Activated CD4-positive, alpha-beta T cell treated with anti-CD3 and anti-CD28 coated beads, Interleukin-2, Interleukin-4, amounts not matched to agents 100 ng/mL and 50 ng/mL, durations not matched to agents 16 hours and 8 hours (primary cell): Measurements from ENCODE around the gene WASF2.
A peak's percentile ranks its signal among the peaks of the same experiment; 100 is the strongest.
"Not testable (repeated sequence)": the region's sequence is repeated elsewhere in the genome, so short reads cannot be mapped to it uniquely, and the experiment has no call there.

ENCODE experiments used
- DNase-seq: peaks from one replicate; pipeline ENCODE4 v3.0.0-alpha.2; 2020; ENCODE audit warnings: low spot score

WASF2 gene

DNA sequence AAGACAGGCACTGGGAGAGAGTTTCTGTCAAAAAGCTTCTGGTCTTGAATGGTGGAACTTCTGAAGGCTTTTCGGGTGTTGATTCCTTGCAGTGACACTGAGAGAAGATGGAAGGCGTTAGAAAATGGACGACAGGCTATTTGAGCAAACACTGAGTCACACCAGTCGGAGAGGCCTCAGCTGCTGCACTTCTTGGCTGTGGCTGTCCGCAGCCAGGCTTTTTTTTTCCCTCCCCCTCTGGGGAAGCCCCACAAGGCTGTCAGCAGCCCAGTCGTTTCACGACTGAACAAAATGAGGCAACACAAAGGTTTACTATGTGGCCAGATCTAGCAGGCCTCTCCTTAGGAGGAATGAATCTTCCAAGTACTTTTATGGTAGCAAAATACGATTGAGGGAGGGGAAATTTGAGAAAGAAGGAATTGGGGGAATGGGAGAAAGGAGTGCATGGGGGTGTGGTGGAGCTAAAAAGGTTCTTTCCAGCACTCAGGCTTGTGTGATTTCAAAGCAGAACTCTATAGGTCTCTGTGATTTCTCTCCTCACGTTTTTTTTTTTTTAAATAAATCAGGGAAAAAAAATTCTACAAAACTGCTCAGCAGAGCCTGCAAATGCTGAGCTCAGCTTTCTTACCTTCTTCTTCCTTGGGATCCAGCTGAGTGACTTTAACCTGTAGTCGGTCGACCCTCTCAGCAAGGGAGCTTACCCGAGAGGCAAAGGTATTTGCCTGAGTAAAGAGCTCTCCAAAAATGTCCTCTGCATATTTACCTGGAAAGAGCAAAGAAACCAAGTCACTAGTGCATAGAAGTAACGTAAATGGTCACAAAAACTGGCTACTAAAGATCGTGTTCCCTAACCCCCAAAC, 71.4 kb downstream of the WASF2 start:
- peak; percentile 90 for DNase-seq

- no peak for DNase-seq
These were observed 72.3 kb downstream of the WASF2 start for GRCh38 chr1:27417713-27418112.

DNA sequence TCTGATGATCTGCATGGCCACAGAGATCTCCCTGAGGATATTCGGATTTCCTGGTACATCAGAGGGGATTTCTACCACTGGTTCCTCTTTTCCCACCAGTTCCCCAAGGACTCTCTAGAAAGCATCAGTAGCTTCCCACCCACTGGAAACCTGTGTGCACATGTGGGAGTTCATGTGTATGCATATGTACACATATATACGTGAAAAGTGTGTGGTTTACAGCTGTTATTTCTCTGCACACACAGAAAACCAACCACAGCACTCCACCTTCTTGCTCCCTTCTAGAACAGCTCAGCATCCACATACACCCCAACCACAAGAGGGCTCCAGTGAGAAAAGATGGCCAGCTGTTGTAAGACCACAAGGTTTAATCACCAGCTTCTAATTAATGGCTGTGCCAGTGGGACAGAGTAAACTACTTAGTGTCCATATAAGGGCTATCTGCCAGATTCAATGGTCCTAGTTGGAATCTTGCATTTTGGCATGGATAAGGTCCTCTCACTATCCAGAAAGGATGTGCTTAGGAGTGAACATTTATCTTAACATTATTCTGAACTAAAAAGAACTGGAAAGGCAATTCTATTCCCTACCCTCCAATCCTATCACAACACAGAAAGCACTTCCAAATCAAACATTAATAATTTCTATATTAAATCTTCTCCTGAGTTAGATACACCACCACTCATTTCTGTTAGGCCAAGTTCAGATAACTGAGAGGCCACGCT, 73.4 kb downstream of the WASF2 start:
- DNase-seq: peak; percentile 82

DNA sequence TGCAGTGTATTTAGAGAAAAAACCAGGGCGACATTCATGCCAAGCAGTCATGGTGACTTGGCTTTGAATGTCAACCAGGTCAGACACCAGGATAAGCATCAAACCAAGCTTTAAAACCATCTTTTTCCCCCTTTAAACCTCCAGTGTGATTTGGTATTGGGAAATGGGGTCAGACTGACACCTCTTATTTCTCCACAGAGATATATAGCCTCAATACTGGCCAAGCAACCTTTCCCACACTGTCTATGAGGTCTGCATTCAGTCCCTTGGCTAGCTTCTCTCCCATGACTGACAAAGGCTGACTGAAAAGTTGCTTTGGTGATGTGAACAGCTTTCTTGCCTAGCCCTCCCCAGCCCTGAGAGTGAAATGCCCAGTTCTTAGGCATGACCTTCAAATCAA, 75.9 kb downstream of the WASF2 start:
- DNase-seq: no peak

- no peak for DNase-seq
These were observed 77.0 kb downstream of the WASF2 start for GRCh38 chr1:27413004-27413403.

- DNase-seq: no peak
These were observed 77.5 kb downstream of the WASF2 start for GRCh38 chr1:27412502-27412901.

DNA sequence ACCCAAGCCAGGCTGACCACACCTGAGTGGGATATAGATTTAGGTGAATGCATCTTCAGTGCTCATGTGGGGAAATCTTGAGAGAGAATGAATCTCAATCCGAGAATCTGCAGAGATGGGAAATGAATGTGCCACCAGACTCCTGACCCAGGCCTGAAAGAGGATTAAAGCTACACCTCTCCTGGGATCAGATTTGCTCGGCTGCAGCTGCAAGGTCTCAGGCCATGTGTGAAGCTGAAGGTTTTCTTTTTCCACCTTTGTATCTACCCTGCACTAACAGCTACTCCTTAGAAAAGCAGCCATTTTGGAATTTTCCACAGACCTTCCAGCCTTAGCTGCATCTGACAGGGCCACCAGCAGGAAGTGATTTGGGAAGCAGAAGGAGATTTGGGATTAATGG, 79.3 kb downstream of the WASF2 start:
- no peak for DNase-seq

DNA sequence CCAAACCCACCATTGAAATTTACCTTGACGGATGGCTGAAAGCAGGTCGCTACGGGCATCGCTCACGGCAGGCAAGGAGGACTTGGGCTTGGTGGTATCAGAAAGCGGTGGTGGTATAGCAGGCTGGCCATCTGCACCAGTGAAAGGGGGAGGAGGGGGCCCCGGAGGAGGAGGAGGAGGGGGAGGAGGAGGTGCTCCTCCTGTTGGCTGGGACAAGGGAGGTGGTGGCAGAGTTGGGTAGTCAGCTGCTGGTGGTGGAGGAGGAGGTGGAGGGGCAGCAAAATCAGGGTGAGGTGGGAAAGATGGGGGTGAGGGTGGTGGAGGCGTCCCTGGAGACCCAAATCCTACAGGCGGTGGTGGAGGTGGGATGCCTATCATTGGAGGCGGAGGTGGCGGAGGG, 80.3 kb downstream of the WASF2 start:
- no peak for DNase-seq

GRCh38 chr1:27408151-27408550, 81.8 kb downstream of the WASF2 start:
- no peak for DNase-seq

- DNase-seq: not testable (repeated sequence)
These were observed 83.2 kb downstream of the WASF2 start for GRCh38 chr1:27406791-27407190.

DNA sequence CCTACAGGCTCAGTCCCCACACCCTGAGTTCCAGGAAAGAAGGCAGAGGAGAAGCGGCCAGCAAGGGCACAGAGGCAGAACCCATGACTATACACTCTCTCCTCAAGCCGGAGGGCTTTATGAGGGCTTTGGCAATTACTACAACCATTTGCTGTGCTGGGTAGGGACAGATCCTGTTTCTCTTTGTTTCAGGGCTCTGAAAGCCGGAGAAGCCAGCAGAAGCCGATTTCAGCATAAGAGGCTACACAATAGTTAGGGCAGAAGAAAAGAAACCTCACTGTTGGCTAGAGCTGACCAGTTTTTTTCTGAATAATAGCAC, 83.6 kb downstream of the WASF2 start:
- no peak for DNase-seq

DNA sequence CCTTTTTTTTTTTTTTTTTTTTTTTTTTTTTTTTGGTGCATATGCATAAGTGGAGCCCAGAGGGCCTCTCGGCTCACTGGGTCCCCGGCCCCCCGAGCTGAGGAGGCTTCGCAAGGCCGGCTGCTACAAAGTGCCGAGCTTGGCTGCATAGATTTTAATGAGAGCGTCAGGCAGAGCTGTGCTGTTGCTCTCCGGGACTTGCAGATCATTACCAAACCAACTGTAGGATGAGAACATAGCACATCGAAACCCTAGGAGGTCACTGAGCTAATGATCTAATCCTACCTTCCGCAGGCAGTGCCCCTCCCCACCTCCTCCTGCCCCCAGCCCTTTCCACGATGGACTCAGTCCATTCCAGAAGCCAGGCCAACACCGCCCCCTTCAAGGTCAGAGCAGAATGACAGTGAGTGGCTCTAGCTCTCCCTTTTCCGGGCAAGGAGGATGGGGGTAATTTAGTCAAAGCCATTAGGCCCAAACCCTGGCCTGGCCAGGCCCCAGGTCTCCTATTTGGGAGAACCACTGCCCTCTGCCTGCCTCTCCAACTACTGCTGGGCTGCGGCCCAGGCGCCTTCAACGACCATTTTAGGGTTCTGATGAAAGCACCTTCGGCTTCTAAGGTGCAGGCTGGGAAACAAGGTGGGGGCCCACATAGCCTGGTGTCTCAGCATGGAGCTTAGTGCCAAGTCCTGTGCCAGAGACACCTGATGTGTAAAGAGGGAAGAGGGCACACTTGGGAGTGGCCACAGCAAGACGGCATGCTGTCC, 84.2 kb downstream of the WASF2 start:
- DNase-seq: not testable (repeated sequence)

DNA sequence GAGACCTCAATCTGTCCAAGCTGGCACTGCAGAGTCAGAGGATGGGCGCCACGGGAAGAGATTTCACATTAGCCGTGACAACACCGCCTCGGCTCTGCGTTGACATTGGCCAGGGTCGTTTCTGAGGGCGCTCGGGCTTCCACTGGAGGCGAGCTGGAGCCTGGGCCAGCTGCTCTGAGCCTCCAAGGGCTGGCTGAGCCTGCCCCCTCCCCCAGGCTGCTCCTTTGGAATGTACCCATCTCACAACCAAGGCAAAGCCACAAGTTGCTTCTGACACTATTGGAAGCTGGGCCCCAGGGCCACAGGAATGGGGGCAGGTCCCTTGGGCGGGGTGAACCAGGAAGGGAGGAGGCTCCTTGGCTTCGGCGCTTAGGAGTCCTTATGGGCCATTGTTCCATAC, 84.9 kb downstream of the WASF2 start:
- no peak for DNase-seq

DNA sequence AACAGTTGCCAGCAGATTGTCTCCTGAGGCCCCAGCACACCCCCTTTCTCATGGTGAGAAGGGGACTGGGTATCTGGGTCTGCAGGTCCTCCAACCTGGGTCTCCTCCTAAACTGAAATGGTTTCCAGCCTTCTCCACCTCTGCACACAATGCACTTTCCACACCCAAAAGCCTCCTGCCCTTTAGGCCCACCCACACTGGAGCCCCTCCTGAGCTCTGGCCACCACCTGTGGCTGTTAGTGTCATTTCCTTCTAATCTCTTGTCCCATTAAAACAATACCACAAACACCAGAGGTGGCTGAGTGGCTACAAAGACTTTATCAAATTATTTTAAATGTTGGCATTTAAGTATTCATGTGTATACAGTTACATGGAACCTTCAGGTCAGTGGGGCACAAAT, 86.0 kb downstream of the WASF2 start:
- no peak for DNase-seq

DNA sequence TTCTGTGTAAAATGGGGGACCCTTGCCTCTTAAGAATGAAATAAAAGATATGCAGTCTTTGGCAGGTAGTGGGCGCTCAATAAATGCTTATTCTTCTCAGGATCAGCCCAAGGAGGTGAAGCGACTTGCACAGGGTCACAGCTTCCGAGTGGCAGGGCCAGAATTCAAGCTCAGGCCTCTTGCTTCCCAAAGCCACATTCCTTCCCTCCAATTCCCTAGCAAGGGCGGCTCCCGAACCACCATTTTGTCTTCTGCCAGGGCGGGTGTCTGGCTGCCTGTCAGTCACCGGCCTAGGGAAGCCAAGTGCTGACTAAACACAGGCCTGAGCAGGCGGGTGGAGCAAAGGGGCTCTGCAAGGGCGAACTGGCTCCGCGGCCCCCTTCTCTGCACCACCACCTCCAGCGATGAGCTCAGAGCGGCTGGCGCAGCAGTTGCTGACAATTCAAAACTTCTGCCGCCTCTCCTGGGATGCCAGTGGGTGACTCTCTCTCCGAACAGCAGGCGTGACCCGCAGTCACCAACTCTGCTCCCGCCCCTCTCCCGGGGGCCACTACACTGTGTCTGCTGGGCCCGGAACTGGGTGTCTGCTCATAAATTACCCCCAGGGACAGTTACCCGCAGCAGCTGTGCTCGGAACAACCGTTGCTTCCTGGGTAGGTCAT, 86.8 kb downstream of the WASF2 start:
- DNase-seq: peak; percentile 14

DNA sequence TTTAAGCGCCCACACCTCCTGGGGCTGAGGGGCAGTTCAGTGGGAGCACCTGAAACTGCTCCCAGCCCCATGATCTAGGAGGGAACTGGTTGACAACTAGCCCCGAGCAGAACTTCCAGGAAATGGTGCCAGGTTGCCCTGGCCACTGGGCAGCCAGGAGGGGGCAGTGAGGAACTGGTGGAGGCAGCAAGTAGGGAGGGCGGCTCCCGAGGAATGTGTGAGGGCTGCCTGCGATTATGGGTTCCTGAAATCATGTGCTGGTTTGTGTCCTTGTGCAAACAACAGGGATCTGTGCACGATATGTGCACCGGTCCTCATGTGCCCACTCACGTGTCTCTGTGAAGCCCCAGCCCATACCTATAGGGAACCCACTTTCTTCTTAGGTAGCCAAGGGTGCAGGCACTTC, 87.6 kb downstream of the WASF2 start:
- DNase-seq: no peak

- no peak for DNase-seq
These were observed 89.0 kb downstream of the WASF2 start for GRCh38 chr1:27400963-27401341.

DNA sequence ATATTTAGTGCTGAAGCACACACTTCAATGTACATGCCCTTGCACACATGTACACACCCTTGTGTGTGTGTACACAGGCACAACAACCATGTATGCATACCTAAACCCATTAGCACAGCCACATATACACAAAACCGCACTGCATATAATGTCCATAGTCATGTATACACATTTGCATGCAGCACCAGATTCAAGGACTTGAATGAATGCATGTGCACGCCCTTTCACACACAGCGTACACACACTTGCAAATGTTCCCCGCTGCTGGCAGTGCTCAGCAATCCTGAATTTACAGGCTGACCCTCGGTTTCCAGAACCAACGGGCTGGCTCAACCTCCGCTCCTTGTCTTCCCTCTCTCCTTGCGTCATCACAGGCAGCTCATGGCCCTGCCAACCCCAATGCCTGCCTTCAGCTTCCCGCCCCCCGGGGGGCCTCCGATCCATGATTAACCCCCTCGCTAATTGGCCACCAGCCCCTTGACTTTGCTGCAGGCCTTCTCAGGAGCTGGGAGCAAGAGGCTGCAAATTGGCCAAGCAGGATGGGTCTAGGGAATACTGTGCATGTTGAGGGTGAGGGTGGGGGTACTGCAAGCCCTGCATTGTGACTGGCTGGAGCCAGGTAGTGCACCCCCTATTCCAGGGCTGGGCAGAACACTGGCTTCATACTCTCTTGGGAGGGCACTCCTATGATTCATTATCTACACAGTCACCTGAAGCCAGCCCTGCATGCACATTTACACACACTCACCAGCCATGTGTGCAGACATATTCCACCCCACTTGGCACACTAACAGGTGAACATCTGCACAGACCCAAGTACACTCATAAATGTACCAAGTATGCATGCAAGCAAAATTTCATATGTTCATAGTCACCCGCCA, 89.6 kb downstream of the WASF2 start:
- DNase-seq: no peak

DNA sequence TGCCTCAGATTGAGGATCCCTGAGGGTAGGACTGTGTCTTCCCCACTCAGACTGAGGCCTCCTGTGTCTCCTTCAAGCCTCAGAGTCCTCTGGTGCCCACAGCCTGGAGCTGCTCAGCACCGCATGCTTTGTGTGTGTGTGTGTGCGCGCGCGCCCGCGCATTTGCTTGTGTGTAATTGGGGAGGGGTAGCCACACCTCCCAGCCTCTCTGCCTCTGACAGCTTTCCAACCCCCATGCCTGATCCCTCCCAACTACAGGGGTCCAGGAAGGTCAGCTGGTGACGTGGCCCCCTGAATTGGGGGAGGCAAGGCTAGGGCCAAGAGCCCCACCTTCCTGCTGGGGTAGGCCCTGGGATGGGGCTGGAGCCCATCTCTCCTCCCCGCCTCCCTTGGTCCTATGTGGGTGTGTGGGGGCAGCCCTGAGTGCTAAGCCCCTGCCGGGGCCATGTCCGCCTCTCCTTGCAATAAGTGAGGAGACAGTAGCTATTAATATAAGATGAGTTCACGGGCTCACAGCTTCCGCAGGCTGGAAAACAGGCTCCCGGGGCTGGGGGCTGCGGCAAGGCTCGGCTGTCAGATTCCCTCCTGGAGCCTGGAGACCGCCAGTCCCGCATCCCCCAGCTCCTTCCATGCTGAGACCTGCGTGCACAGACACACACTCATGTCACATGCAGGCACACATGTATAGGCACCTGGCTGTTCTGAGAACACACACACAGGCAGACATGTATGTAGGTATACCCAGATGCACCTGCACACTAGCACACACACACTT, 90.5 kb downstream of the WASF2 start:
- DNase-seq: no peak

- DNase-seq: no peak
These were observed 91.4 kb downstream of the WASF2 start for GRCh38 chr1:27398405-27399149.
